ENCODE results near the gene EYS. TPM values are rescaled to one million over a fixed set of nuclear protein-coding genes. Genes with fewer than 3 reads are reported as not detected.

Gene EYS
- total and polyA plus RNA-seq, 2 of the 8 experiments (the other 6 are each of a cell fraction or from before 2014, with no cell fraction given) = 0.05 to 0.13 TPM

- no peak overlapping the region for H2BK20ac ChIP-seq (ENCODE audit: low read length)
- H3K56ac ChIP-seq (replicated peaks; ENCODE audit: insufficient read length, low read depth, low read length) = no peak overlapping the region
- H3K18ac ChIP-seq (ENCODE audit: extremely low read depth, low read length) = no peak overlapping the region
- H4K91ac ChIP-seq (replicated peaks; ENCODE audit: insufficient read length, low read length) = no peak overlapping the region
- H3K9me3 ChIP-seq (ENCODE audit: insufficient read depth in 2 of 2, low read depth in 1 of 2, low read length in 1 of 2) = peaks cover 0 to 9% of the 10 kb centered on the region in 2 experiments; a peak in 2 of 4 replicates
- no peaks in the 10 kb centered on the region for H3K23me2 ChIP-seq (ENCODE audit: low read depth, low read length)
- FAIRE-seq (no peak), DNase-seq (ENCODE audit: low read depth in 1 of 2, low spot score in 2 of 2) (no peak)
- no peak overlapping the region for H2AK5ac ChIP-seq (ENCODE audit: low read depth, low read length)
- ChIA-PET CTCF (ENCODE audit: partially characterized antibody) (interaction anchor here (2.2 kb wide), 1 partner anchor 12 kb away, joined by 10 read pairs; no protein-coding TSS in a partner anchor), POLR2A (ENCODE audit: partially characterized antibody) (no interaction called here)
- no peak overlapping the region for H4K5ac ChIP-seq (ENCODE audit: insufficient read length, low read depth, low read length)
- no peaks in the 10 kb centered on the region for H3K79me1 ChIP-seq (ENCODE audit: low read depth, low read length)
- 0 out of 2 replicates have a peak overlapping the region, but pooled peaks have one; percentile 32 for H2AFZ ChIP-seq (ENCODE audit: low read length)
- H2BK120ac ChIP-seq (replicated peaks; ENCODE audit: low read depth, low read length) = no peak overlapping the region
- no peak overlapping the region for H2BK5ac ChIP-seq (ENCODE audit: low read depth, low read length)
- no peaks in the 10 kb centered on the region for H3K4me1 ChIP-seq (replicated peaks in 1 of 4; ENCODE audit: control insufficient read depth in 3 of 4, insufficient read depth in 4 of 4, low read length in 3 of 4)
- H3K9ac ChIP-seq (replicated peaks in 1 of 4; ENCODE audit: extremely low read depth in 1 of 4, low read depth in 3 of 4, low read length in 3 of 4) = no peak overlapping the region
- no peaks in the 10 kb centered on the region for H3K27me3 ChIP-seq (replicated peaks in 1 of 4; ENCODE audit: control insufficient read depth in 3 of 4, extremely low read depth in 1 of 4, insufficient read depth in 3 of 4, low read length in 3 of 4)
- H3K4me2 ChIP-seq (ENCODE audit: insufficient read depth in 1 of 2, low read depth in 2 of 2, low read length in 2 of 2) = no peak overlapping the region
- no peak overlapping the region for H2BK12ac ChIP-seq (ENCODE audit: low read depth, low read length)
- no peak overlapping the region for H3K14ac ChIP-seq (ENCODE audit: insufficient read length)
- H3K27ac ChIP-seq (ENCODE audit: low read depth, low read length) = no peak overlapping the region
- no peaks in the 10 kb centered on the region for H3K79me2 ChIP-seq (ENCODE audit: control insufficient read depth in 1 of 2, insufficient read depth in 2 of 2, low read length in 2 of 2)
- WGBS, 2 experiments (ENCODE audit: extremely low coverage in 1 of 2, insufficient coverage in 1 of 2, insufficient read length in 1 of 2, insufficient replicate concordance in 2 of 2, low coverage in 1 of 2, low lambda C conversion rate in 2 of 2, missing lambda C conversion rate in 1 of 2) = 93% methylated on average over 6 of the region's 6 CpGs; no CpG with 5 or more reads in 1 of the 2 experiments
- no peaks in the 10 kb centered on the region for H4K20me1 ChIP-seq (replicated peaks in 1 of 2; ENCODE audit: control insufficient read depth in 1 of 2, insufficient read depth in 2 of 2, low read length in 2 of 2)
- no peak overlapping the region for H4K8ac ChIP-seq (ENCODE audit: extremely low read depth, insufficient read depth, low read length)
- H3K23ac ChIP-seq (ENCODE audit: insufficient read length) = no peak overlapping the region
- H3K36me3 ChIP-seq (ENCODE audit: control insufficient read depth in 2 of 4, insufficient read depth in 4 of 4, low read length in 3 of 4) = no peaks in the 10 kb centered on the region
- no peak overlapping the region for H3K4me3 ChIP-seq (ENCODE audit: extremely low read depth in 1 of 4, insufficient read depth in 2 of 4, low read depth in 3 of 4, low read length in 4 of 4)
- no peak overlapping the region for H3K4ac ChIP-seq (replicated peaks; ENCODE audit: insufficient read length, low read depth, low read length)
- TF ChIP-seq KDM5A (IDR thresholded peaks at IDR 0.05; ENCODE audit: low read length) = no peak
- no peak for TF ChIP-seq E2F6 (IDR thresholded peaks at IDR 0.05)
- no peak for TF ChIP-seq SAP30 (IDR thresholded peaks at IDR 0.05; ENCODE audit: insufficient read depth, insufficient replicate concordance, low read length)
- TF ChIP-seq EGR1 (IDR thresholded peaks at IDR 0.05; ENCODE audit: borderline replicate concordance, low read depth, low read length) = no peak
- TF ChIP-seq ASH2L (IDR thresholded peaks at IDR 0.05; ENCODE audit: low read length) = no peak
- no peak for TF ChIP-seq CEBPB (IDR thresholded peaks at IDR 0.05; ENCODE audit: low read depth, low read length)
- no peak for TF ChIP-seq BCL11A (IDR thresholded peaks at IDR 0.05; ENCODE audit: low read depth in 2 of 2, low read length in 2 of 2)
- TF ChIP-seq POLR2AphosphoS5 (IDR thresholded peaks at IDR 0.05; ENCODE audit: low read depth, low read length) = no peak
- TF ChIP-seq KDM1A (IDR thresholded peaks at IDR 0.05; ENCODE audit: borderline replicate concordance, low read length) = no peak
- TF ChIP-seq FOSL1 (IDR thresholded peaks at IDR 0.05; ENCODE audit: insufficient read depth, low read depth, low read length) = no peak
- no peak for TF ChIP-seq TEAD4 (IDR thresholded peaks at IDR 0.05; ENCODE audit: low read depth, low read length)
- TF ChIP-seq YY1 (IDR thresholded peaks at IDR 0.05; ENCODE audit: low read depth, low read length) = no peak
- no peak for TF ChIP-seq CTBP2 (IDR thresholded peaks at IDR 0.05; ENCODE audit: borderline replicate concordance, insufficient read depth, insufficient read length, low read length)
- no peak overlapping the region for H2BK15ac ChIP-seq (ENCODE audit: low read length)
Measured at GRCh38 chr6:63824722-63825121, 1882.3 kb downstream of the EYS start.

All from H1 (cell line).